Activated T-helper 17 cell treated with anti-CD3 and anti-CD28 coated beads, Interleukin-2, amount 50 U/mL, for 72 hours (primary cell): ENCODE data around the gene TTC33. TPM values are rescaled to one million over a fixed set of nuclear protein-coding genes. Genes with fewer than 3 reads are reported as not detected.
"Not testable (repeated sequence)": the region's sequence is repeated elsewhere in the genome, so short reads cannot be mapped to it uniquely, and the experiment has no call there.

Experiments
- ATAC-seq: fragments of 150-1000 bp; cut with Tn5 transposase; replicated peaks from 2 replicates; pipeline ENCODE4 v1.10.0; 2021; ENCODE audit warnings: mild to moderate bottlenecking, moderate library complexity
- H3K27ac Mint-ChIP-seq: one replicate; pipeline ENCODE4 v1.8.0; 2022; ENCODE audit warnings: mixed read lengths
- H3K27me3 Mint-ChIP-seq: one replicate; pipeline ENCODE4 v1.8.0; 2022; ENCODE audit warnings: mixed read lengths
- H3K36me3 Mint-ChIP-seq: one replicate; pipeline ENCODE4 v1.8.0; 2022; ENCODE audit warnings: low read depth, mild to moderate bottlenecking, mixed read lengths
- H3K4me1 Mint-ChIP-seq: one replicate; pipeline ENCODE4 v1.8.0; 2022; ENCODE audit warnings: mixed read lengths
- H3K4me3 Mint-ChIP-seq: one replicate; pipeline ENCODE4 v1.8.0; 2022; ENCODE audit warnings: mild to moderate bottlenecking, mixed read lengths
- H3K9me3 Mint-ChIP-seq: one replicate; pipeline ENCODE4 v1.8.0; 2022; ENCODE audit warnings: mixed read lengths
- total RNA-seq, 2 donors: library from RNA; stranded (reverse); gene quantifications; one replicate each; pipeline ENCODE4 v1.2.3, GENCODE V29; 2022

The TTC33 gene
- total RNA-seq, 2 donors from 2014 or later, result 14.1 to 21.4 TPM

DNA sequence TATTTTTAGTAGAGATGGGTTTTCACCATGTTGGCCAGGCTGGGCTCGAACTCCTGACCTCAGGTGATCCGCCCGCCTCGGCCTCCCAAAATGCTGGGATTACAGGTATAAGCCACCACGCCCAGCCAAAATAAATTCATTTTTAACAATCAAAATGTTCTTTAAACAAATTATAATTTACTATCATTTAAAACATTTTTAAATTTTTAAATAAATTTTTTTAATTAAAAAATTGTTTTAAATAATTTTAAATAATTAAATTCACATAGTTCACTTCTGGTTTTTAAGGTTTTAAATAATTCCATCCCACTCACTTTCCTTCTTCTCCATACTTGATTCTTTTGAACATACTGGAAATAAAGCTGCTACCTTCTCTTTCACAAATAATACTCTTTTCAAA, 15.0 kb upstream of the TTC33 start:
- H3K4me1 Mint-ChIP-seq, result peaks cover 4% of the 10 kb centered on the region
- H3K9me3 Mint-ChIP-seq, result no peaks in the 10 kb centered on the region
- no peaks in the 10 kb centered on the region for H3K27me3 Mint-ChIP-seq
- no peak overlapping the region for H3K27ac Mint-ChIP-seq
- H3K4me3 Mint-ChIP-seq, result no peak overlapping the region
- H3K36me3 Mint-ChIP-seq, result peaks cover 93% of the 10 kb centered on the region
- ATAC-seq, result no peak

GRCh38 chr5:40762705-40763104, 6.9 kb upstream of the TTC33 start:
- ATAC-seq, result no peak
- no peaks in the 10 kb centered on the region for H3K9me3 Mint-ChIP-seq
- peaks cover 90% of the 10 kb centered on the region for H3K36me3 Mint-ChIP-seq
- no peak overlapping the region for H3K4me3 Mint-ChIP-seq
- H3K27ac Mint-ChIP-seq, result no peak overlapping the region
- no peaks in the 10 kb centered on the region for H3K4me1 Mint-ChIP-seq
- H3K27me3 Mint-ChIP-seq, result no peaks in the 10 kb centered on the region

DNA sequence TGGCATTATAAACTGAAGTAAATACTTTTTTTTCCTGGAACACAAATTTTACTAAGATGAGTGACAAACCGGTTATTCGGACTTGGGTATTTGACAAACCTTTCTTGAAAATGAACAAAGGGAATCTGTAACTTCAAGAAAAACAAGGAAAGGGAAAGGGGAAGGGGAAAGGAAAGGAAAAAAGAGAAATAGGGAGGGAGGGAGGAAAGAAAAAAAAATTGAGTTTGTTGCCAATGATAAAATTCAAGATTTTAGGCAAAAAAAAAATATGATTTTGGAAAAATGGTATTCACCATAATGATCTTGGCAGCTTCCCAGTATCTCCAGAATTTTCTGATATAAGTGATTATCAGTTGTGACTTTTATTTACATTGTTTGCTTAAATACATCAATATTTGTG, 1.6 kb upstream of the TTC33 start:
- H3K27ac Mint-ChIP-seq, result peak overlapping the region; percentile 16
- H3K27me3 Mint-ChIP-seq, result no peaks in the 10 kb centered on the region
- peaks cover 49% of the 10 kb centered on the region for H3K36me3 Mint-ChIP-seq
- H3K4me1 Mint-ChIP-seq, result peaks cover 12% of the 10 kb centered on the region
- no peak for ATAC-seq
- H3K9me3 Mint-ChIP-seq, result no peaks in the 10 kb centered on the region
- H3K4me3 Mint-ChIP-seq, result no peak overlapping the region

- Mint-ChIP-seq H3K36me3 (peaks cover 41% of the 10 kb centered on the region), H3K9me3 (no peaks in the 10 kb centered on the region), H3K4me3 (no peak overlapping the region), H3K27ac (no peak overlapping the region), H3K27me3 (no peaks in the 10 kb centered on the region), H3K4me1 (peaks cover 26% of the 10 kb centered on the region)
- ATAC-seq, result peak; percentile 76
Measured at GRCh38 chr5:40755093-40755406, 711 bp downstream of the TTC33 start.

DNA sequence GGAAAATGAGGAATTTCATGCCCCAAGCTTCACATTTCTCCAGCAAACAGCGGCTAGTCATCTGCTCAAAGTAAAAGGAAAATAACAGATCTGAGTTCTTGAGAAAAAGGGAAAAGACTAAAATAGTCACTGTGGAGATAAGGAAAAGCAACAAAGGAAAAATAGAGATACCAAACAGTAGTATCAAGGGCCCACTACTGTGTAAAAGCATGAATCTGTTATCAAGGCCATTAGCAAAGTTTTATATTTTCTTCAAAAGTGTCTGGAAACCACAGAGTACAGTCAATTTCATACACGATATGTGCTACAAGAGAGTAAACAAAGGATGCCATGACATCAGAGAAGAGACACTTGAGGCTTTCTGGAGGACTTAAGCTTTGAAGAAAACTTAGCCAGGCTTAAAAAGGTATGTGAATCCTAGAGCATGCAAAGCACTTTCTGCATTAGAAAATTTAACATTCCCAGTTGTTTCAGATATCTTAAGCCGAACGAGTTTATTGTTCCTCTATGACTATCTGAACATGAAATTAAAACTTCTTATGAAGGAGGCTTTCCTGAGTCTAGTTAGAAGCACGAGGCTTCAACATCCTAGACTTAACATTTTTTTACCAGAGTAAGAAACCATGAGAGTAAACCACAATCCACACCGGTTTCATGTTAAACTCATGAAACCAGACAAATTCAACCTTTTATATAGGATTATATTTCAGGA, 1.2 kb downstream of the TTC33 start:
- Mint-ChIP-seq H3K27ac (no peak overlapping the region), H3K4me3 (no peak overlapping the region)
- ATAC-seq, result peak; percentile 49

DNA sequence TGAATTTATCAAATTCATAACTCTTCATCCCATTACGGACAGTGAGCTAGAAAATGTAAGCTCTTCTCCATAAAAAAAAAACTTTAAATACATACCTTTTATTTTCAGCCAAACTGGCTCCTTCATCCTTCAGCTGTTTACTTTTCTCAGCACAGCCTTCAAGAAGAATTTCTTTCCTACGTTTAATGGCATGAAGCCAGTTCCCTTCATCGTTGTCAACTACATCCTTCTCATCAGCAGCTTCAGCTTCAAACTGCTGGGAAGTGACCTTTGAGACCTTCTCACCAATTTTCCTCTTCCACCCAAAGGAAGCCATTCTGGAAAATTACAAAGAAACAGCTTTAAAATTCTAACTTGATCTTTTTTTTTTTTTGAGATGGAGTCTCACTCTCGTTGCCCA, 9.1 kb downstream of the TTC33 start:
- no peaks in the 10 kb centered on the region for H3K9me3 Mint-ChIP-seq
- H3K27me3 Mint-ChIP-seq, result no peaks in the 10 kb centered on the region
- ATAC-seq, result no peak
- H3K27ac Mint-ChIP-seq, result no peak overlapping the region
- peaks cover 72% of the 10 kb centered on the region for H3K36me3 Mint-ChIP-seq
- peaks cover 25% of the 10 kb centered on the region for H3K4me1 Mint-ChIP-seq
- no peak overlapping the region for H3K4me3 Mint-ChIP-seq

More for the DNA sequence above, 1.2 kb downstream of the TTC33 start:
- no peaks in the 10 kb centered on the region for H3K27me3 Mint-ChIP-seq
- no peaks in the 10 kb centered on the region for H3K9me3 Mint-ChIP-seq
- H3K36me3 Mint-ChIP-seq, result peaks cover 36% of the 10 kb centered on the region
- H3K4me1 Mint-ChIP-seq, result peaks cover 26% of the 10 kb centered on the region

DNA sequence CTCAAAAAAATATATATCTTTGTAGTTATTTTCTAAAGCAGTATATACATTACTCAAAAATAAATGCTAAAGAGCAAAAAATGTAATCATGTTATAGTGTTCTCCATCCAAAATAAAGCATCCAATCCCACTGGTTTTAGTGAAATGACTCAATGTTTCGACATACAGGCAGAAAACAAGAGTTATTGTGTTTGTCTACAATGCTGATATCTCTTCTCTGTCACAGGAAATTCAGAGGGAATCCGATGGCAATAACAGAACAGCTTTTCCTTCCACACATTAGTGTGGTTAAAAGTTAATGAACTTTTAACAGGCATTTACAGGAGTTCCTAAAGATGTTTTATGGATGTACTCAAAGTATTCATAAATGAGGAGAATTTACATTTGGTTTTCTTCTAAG, 12.0 kb downstream of the TTC33 start:
- ATAC-seq, result no peak
- Mint-ChIP-seq H3K9me3 (peaks cover 3% of the 10 kb centered on the region), H3K27ac (no peak overlapping the region), H3K27me3 (no peaks in the 10 kb centered on the region), H3K4me1 (peaks cover 16% of the 10 kb centered on the region), H3K36me3 (peaks cover 84% of the 10 kb centered on the region), H3K4me3 (no peak overlapping the region)

- Mint-ChIP-seq H3K4me3 (no peak overlapping the region), H3K4me1 (peaks cover 27% of the 10 kb centered on the region), H3K27me3 (no peaks in the 10 kb centered on the region), H3K27ac (no peak overlapping the region), H3K36me3 (peaks cover 55% of the 10 kb centered on the region), H3K9me3 (peaks cover 3% of the 10 kb centered on the region)
- no peak for ATAC-seq
Measured at GRCh38 chr5:40738502-40738901, 17.3 kb downstream of the TTC33 start.

GRCh38 chr5:40736103-40736875, 19.5 kb downstream of the TTC33 start:
- Mint-ChIP-seq H3K36me3 (peaks cover 34% of the 10 kb centered on the region), H3K9me3 (peaks cover 3% of the 10 kb centered on the region), H3K4me3 (peak overlapping the region; percentile 1), H3K4me1 (peaks cover 23% of the 10 kb centered on the region), H3K27ac (peak overlapping the region; percentile 54), H3K27me3 (no peaks in the 10 kb centered on the region)
- ATAC-seq, result peak; percentile 72

DNA sequence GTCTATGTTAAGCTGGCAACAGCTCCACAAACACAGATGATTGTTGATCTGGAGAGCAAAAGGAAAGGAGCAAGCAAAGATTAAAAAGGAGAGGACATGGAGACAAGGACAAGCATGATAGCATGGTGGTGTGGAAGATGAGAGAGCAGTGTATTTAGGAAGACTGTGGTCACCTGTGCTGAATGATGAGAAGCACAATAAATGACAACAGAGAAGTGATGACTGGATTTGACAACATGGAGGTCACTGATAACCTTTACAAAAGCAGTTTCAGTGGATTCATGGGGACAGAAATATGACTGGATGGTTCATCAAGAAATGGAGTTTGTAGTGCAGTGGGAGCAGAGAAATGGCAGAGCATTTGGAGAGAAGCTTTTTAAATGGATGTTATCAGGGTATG, 20.2 kb downstream of the TTC33 start:
- H3K27me3 Mint-ChIP-seq, result no peaks in the 10 kb centered on the region
- ATAC-seq, result peak; percentile 64
- peak overlapping the region; percentile 1 for H3K4me3 Mint-ChIP-seq
- H3K4me1 Mint-ChIP-seq, result peaks cover 18% of the 10 kb centered on the region
- peak overlapping the region; percentile 54 for H3K27ac Mint-ChIP-seq
- H3K36me3 Mint-ChIP-seq, result peaks cover 28% of the 10 kb centered on the region
- peaks cover 3% of the 10 kb centered on the region for H3K9me3 Mint-ChIP-seq

DNA sequence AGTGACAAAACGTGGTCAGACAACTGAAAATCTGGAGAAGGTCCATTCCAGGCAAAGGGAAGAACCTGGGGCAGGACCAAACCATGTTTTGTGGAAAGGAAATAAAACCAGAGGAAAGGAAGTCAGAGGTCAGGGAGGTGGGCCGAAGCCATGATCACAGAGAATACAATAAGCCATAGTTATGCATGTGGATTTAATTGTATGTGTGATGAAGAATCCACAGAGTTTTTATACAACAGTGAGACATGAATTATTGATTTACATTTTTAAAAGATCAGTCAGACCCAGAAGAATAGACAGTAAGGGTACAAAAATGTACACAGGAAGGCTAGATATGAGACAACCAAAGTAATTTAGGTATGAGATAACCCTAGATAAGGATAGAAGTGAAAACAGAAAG, 20.8 kb downstream of the TTC33 start:
- H3K9me3 Mint-ChIP-seq, result peaks cover 3% of the 10 kb centered on the region
- ATAC-seq, result peak; percentile 25
- peak overlapping the region; percentile 54 for H3K27ac Mint-ChIP-seq
- H3K36me3 Mint-ChIP-seq, result peaks cover 29% of the 10 kb centered on the region
- no peaks in the 10 kb centered on the region for H3K27me3 Mint-ChIP-seq
- H3K4me1 Mint-ChIP-seq, result peaks cover 17% of the 10 kb centered on the region
- peak overlapping the region; percentile 1 for H3K4me3 Mint-ChIP-seq

DNA sequence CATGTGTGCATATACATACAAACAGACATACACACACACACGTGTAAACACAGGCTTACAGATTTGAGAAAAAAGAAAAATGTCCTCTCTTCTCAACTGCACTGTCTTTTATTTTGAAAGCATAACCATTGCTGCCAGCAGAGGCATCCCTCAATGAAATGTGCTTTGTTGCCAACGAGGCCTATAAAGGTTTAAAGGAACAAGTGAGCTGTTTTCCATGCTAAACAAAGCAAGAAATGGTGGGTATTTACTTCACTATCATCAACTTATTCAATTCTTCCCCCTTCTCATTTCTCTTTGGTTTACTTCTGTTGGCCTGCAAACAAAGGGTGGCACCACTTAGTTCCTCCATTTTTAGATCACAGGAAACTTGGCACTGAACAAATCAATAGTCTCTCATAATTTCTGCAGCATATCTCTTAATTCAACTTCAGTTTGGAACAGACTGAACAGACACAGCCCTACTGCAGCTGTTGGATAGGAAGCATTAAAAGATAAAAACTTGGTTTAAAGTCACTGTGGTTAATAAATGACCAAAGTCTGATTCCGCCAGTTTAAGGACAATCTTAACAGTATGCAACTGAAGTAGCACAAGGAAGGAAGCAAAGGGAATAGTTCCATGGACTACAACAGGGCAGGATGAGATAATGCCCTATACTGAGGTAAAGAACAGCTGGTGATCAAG, 21.7 kb downstream of the TTC33 start:
- ATAC-seq, result no peak
- H3K4me3 Mint-ChIP-seq, result no peak overlapping the region
- no peaks in the 10 kb centered on the region for H3K9me3 Mint-ChIP-seq

DNA sequence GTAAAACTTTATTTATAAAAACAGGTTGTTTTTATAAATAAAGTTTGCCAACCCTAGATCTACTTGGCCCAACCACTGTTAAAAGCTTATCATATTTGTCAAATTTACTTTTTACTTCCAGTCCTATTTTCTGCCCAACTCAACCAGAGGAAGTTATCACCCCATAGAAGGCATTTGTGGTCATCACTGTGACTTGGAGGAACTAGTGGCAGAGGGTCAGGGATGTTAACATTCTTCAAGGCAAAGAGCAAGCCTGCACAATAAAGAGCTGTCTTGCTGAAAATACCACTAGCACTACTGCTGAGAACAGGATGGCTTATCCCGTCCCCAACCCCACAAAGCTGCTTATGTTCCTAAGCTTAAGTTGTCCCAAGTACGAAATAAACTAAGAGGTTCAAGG, 22.3 kb downstream of the TTC33 start:
- Mint-ChIP-seq H3K9me3 (no peaks in the 10 kb centered on the region), H3K4me1 (peaks cover 17% of the 10 kb centered on the region), H3K4me3 (no peak overlapping the region), H3K27ac (no peak overlapping the region), H3K27me3 (no peaks in the 10 kb centered on the region), H3K36me3 (peaks cover 33% of the 10 kb centered on the region)
- no peak for ATAC-seq

More for the DNA sequence above, 21.7 kb downstream of the TTC33 start:
- peaks cover 32% of the 10 kb centered on the region for H3K36me3 Mint-ChIP-seq
- peak overlapping the region; percentile 54 for H3K27ac Mint-ChIP-seq
- no peaks in the 10 kb centered on the region for H3K27me3 Mint-ChIP-seq
- peaks cover 17% of the 10 kb centered on the region for H3K4me1 Mint-ChIP-seq

DNA sequence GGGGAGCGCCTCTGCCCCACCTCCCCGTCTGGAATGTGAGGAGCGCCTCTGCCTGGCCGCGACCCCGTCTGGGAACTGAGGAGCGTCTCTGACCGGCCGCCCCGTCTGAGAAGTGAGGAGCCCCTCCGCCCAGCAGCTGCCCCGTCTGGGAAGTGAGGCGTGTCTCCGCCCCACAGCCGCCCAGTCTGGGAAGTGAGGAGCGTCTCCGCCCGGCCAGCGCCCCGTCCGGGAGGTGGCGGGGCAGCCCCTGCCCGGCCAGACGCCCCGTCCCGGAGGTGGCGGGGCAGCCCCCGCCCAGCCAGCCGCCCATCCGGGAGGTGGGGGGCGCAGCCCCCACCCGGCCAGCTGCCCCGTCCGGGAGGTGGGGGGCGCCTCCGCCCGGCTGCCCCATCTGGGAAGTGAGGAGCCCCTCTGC, 33.3 kb downstream of the TTC33 start:
- not testable (repeated sequence) for ATAC-seq, H3K9me3 Mint-ChIP-seq, H3K27ac Mint-ChIP-seq, H3K27me3 Mint-ChIP-seq, H3K4me3 Mint-ChIP-seq, H3K4me1 Mint-ChIP-seq
- peaks cover 79% of the 10 kb centered on the region for H3K36me3 Mint-ChIP-seq

DNA sequence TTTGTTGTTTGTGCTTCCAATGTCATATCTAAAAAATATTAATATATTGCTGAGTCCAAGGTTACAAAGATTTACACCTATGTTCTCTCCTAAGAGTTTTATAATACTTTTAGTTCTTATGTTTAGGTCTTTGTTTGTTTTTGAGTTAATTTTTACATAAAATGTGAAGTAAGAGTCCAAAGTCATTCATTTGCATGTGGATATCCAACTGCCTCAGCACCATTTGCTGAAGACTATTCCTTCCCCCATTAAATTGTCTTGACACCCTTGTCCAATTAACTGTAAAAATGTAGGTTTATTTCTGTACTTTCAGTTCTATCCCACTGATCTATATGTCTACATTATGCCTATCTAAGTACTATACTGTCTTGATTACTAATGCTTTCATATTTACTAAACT, 35.7 kb downstream of the TTC33 start:
- H3K4me3 Mint-ChIP-seq, result no peak overlapping the region
- H3K27ac Mint-ChIP-seq, result no peak overlapping the region
- H3K27me3 Mint-ChIP-seq, result no peaks in the 10 kb centered on the region
- H3K9me3 Mint-ChIP-seq, result no peaks in the 10 kb centered on the region
- ATAC-seq, result no peak
- H3K4me1 Mint-ChIP-seq, result peaks cover 6% of the 10 kb centered on the region
- peaks cover 75% of the 10 kb centered on the region for H3K36me3 Mint-ChIP-seq
